Measurements from ENCODE around the gene S100A5.
A peak's percentile ranks its signal among the peaks of the same experiment; 100 is the strongest.

The S100A5 gene

DNA sequence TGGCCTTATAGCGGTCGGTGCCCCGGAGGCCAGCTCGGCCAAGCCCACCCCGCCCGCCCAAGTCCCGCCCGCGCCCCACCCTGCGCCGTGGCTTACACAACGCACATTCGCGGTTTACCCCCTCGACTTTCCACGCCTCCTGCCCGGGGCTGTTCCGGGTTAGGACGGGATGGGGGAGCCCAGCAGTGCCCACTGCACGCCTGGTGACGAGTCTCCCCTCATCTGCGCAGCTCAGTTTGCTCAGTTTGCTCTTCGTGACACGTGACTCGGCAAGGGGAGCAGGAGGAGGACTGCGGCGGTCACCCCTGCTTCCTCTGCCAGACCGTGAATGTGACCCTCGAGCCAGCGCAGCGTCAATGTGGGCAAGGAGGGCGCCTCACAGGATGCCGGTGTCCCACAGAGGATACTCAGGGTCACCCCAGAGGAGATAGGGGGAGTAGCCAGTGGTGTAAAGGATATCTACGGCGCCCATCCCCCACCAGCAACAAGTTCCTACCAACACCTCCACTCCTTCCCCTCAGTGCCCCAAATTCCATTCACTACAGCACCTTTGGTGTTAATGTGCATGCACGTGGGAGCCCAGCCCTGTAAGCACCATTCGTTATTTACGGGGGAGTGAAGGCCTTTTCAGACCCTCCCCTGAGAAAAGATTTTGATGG lies 4.6 kb downstream of the S100A5 start:
- Mint-ChIP-seq H3K27me3 (no peaks in the 10 kb centered on the region), H3K36me3 (peaks cover 7 to 16% of the 10 kb centered on the region in 2 donors), H3K27ac (peak overlapping the region; percentile 97), H3K4me1 (peaks cover 53 to 67% of the 10 kb centered on the region in 2 donors), H3K9me3 (peaks cover 0 to 4% of the 10 kb centered on the region in 2 donors), H3K4me3 (peak overlapping the region; percentile 89 to 96)
- DNase-seq, result peak; percentile 63
- ATAC-seq (replicated peaks), result peak; percentile 80 to 82

DNA sequence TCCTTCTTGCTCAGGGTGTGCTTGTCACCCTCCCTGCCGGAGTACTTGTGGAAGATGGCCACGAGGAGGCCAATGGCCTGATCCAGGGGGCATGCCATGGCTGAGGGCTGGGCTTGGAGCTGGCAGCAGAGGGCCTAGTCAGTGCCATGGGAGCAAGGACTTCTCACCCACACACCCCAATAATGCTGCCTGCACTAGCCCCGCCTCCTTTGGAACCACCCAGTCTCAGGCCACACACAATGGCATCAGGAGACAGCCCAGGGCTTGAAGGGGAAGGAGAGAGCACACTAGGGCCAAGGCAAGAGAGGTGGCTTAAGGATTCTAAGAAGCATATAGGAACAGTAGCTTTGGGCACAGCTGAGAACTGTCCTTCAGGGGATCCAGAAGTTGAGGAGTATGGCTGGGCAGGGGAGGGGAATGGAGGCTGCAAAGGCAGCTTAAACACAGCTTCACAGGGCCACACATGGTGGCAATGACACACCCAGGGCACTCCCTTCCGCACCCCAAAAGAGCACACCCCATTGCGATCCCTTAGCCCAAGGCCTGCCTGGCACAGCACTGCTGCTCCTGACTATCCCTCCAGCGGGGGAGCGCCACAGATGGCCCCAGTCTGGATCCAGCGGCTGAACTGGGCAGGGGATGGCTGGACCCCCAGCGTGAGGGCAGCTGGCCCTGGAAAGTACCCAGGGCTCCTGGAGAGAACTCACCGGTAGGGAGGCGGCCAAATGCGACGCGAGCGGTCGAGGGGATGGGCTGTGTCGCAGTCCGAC lies 5.3 kb downstream of the S100A5 start, which contains the start of gene S100A6:
Gene S100A6, minus strand, starts transcription at position 750 of the 770 bp plus-strand sequence. Its CDS starts 652 bp downstream, at position 98.
- DNase-seq, result no peak
- peak within 1 kb of the TSS; percentile 97 for H3K27ac Mint-ChIP-seq
- H3K36me3 Mint-ChIP-seq, result peaks cover 7 to 16% of the 10 kb centered on the region in 2 donors
- peak; percentile 47 to 53 for ATAC-seq (replicated peaks)
- H3K27me3 Mint-ChIP-seq, result no peaks in the 10 kb centered on the region
- peak within 1 kb of the TSS; percentile 89 to 96 for H3K4me3 Mint-ChIP-seq
- peaks cover 0 to 2% of the 10 kb centered on the region in 2 donors for H3K9me3 Mint-ChIP-seq
- peaks cover 47 to 60% of the 10 kb centered on the region in 2 donors for H3K4me1 Mint-ChIP-seq

DNA sequence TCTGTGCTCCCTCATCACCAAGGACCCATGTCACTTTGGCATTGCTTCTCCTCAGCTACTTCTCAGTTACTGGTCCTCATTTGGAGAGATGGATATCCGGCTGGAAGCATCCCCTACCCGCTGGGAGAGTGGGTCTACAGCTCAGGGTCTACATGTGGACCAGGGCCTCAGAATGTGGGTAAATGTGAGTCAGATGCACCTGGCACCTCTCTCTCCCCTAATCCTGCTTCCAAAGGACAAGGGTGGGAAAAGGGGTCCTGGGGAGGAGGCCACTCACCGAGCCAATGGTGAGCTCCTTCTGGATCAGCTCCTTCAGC lies 5.9 kb downstream of the S100A5 start:
- no peak overlapping the region for H3K27ac Mint-ChIP-seq
- no peak for DNase-seq

DNA sequence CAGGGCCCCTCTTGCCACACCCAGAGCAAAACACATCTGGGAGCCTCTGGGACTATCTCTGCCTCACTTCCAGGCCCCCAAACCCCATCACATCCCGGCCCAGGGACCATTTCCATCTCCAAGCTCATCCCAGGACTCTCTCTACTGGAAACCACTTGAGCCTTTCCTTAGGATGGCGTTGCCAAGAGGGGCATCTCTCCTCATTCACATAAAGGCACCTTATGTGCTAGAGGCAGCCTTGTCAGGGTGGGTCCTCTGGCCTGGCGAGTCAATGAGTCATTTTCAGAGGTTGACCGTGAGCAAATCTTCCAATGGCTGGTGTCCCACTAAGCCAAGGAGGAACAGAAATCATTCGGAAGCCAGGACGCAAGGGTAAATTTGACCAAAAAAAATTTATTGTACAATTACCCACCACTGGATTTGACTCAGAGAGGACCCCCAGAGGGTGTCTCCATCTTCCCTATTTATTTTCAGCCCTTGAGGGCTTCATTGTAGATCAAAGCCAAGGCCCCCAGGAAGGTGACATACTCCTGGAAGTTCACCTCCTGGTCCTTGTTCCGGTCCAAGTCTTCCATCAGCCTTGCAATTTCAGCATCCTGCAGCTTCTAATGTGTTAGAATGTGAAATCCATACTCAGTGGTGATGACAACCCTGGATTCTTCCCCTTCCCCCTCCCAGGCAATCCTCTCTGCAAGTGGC lies 6.4 kb downstream of the S100A5 start:
- Mint-ChIP-seq H3K4me1 (peaks cover 36 to 49% of the 10 kb centered on the region in 2 donors), H3K36me3 (peaks cover 7 to 16% of the 10 kb centered on the region in 2 donors), H3K27me3 (no peaks in the 10 kb centered on the region), H3K9me3 (no peaks in the 10 kb centered on the region), H3K27ac (no peak overlapping the region), H3K4me3 (peak overlapping the region; percentile 89 to 96)
- ATAC-seq (replicated peaks), result no peak
- DNase-seq, result no peak

More for the DNA sequence above, 5.9 kb downstream of the S100A5 start:
- Mint-ChIP-seq H3K36me3 (peaks cover 7 to 16% of the 10 kb centered on the region in 2 donors), H3K4me1 (peaks cover 41 to 54% of the 10 kb centered on the region in 2 donors), H3K9me3 (no peaks in the 10 kb centered on the region), H3K27me3 (no peaks in the 10 kb centered on the region), H3K4me3 (peak overlapping the region; percentile 89 to 96)
- ATAC-seq (replicated peaks), result no peak

DNA sequence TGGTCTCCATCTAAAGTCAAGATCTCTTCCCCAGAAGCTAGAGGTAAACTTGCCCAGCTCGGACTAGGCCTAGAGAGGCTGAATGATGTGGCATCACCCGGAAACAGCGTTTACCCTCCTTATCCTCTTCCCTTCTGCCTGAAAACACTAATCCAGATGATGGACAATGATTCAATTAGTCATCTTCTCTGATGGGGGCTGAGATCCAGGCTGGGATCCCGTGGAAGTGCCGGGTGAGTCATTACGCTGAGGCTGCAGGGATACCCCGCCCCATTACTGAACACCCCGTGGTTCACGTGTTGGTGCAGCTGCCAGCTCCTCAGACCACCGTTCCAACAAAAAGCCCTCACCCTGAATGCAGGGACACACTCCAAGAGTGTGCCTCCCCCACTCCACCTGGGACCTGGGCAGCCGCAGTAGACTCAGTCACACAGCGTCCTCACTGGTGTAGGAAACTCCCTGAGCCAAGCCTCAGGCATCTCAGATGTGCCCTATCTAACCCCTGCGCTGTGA lies 7.0 kb downstream of the S100A5 start:
- Mint-ChIP-seq H3K27me3 (no peaks in the 10 kb centered on the region), H3K4me3 (peak overlapping the region; percentile 11 to 47), H3K36me3 (peaks cover 7 to 16% of the 10 kb centered on the region in 2 donors), H3K9me3 (no peaks in the 10 kb centered on the region), H3K27ac (no peak overlapping the region), H3K4me1 (peaks cover 36 to 48% of the 10 kb centered on the region in 2 donors)
- DNase-seq, result no peak
- ATAC-seq (replicated peaks), result no peak

DNA sequence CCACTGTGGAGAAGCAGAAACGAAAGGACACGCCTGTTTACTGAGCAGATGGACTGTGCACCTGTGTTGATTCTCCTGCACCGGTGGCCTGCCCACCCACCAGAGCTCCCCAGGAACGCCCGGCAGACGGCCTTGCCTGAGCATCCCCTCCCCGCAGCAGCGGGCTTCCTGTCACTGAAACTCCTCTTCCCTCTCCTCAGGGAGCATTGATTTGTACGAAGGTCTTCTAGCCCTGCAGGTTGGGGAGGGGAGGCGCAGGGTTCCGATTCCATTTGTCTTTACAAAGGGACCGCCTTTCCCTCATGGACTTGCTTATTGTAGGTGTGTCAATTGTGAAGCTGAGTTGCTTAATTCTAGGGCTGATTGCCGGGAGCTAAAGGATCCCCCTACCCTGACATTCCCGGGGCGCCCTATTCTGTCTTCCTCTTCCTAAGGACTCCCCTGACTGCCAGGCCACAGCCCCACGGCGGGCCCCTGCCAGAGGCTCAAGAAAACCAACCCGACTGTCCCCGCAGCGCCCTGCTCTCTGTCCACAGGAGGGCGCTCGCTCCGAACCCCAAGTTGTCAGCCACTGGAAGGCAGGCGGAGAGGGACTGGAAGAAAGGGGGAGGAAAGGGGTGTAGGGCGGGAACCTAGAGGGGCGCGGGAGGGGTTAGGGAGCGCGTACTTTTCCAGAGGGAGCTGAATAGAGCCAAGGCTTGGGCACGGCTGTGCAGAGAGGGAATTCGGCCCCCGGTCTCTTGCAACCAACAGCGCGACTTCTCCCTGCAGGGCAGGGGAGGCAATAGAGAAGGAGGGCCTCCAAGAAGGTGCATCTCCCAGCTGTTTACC lies 7.8 kb downstream of the S100A5 start:
- peak; percentile 35 for DNase-seq
- ATAC-seq (replicated peaks), result peak; percentile 28 to 35
- Mint-ChIP-seq H3K4me3 (peak overlapping the region; percentile 6 to 18), H3K27me3 (no peaks in the 10 kb centered on the region), H3K9me3 (no peaks in the 10 kb centered on the region), H3K36me3 (peaks cover 7 to 16% of the 10 kb centered on the region in 2 donors), H3K4me1 (peaks cover 36 to 48% of the 10 kb centered on the region in 2 donors), H3K27ac (peak overlapping the region; percentile 6)

- no peak overlapping the region for H3K4me3 Mint-ChIP-seq
- peak overlapping the region; percentile 9 for H3K27ac Mint-ChIP-seq
- H3K9me3 Mint-ChIP-seq, result no peaks in the 10 kb centered on the region
- peaks cover 7 to 16% of the 10 kb centered on the region in 2 donors for H3K36me3 Mint-ChIP-seq
- ATAC-seq (replicated peaks), result no peak
- peaks cover 36 to 48% of the 10 kb centered on the region in 2 donors for H3K4me1 Mint-ChIP-seq
- DNase-seq, result no peak
- no peaks in the 10 kb centered on the region for H3K27me3 Mint-ChIP-seq
Observed at GRCh38 chr1:153532181-153532580, 8.6 kb downstream of the S100A5 start.

- peaks cover 34 to 44% of the 10 kb centered on the region in 2 donors for H3K4me1 Mint-ChIP-seq
- ATAC-seq (replicated peaks) (no peak), DNase-seq (no peak)
- peaks cover 7 to 16% of the 10 kb centered on the region in 2 donors for H3K36me3 Mint-ChIP-seq
- no peak overlapping the region for H3K4me3 Mint-ChIP-seq
- H3K9me3 Mint-ChIP-seq, result no peaks in the 10 kb centered on the region
- no peaks in the 10 kb centered on the region for H3K27me3 Mint-ChIP-seq
- H3K27ac Mint-ChIP-seq, result no peak overlapping the region
Observed at GRCh38 chr1:153531638-153532037, 9.1 kb downstream of the S100A5 start.

DNA sequence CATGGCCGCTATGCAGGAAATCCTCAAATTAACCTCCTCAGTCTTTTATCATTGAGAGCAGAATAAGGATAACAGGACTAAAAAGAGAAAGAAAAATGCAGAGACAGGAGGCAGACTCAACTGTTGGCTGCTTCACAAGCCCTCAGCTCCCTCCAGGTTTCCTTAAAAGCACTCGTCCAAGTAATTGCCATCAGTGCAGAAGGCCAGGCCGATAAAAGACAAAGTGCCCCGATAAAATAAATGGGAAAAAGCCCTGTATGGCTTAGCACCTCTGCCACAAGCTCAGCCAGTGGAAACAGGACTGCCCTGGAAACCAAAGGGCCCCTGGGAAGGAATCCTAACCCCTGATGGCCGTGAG lies 13.1 kb downstream of the S100A5 start:
- Mint-ChIP-seq H3K36me3 (no peaks in the 10 kb centered on the region), H3K4me1 (peaks cover 4 to 6% of the 10 kb centered on the region in 2 donors), H3K27ac (no peak overlapping the region), H3K9me3 (no peaks in the 10 kb centered on the region), H3K4me3 (no peak overlapping the region), H3K27me3 (no peaks in the 10 kb centered on the region)
- DNase-seq, result no peak
- ATAC-seq (replicated peaks), result no peak

DNA sequence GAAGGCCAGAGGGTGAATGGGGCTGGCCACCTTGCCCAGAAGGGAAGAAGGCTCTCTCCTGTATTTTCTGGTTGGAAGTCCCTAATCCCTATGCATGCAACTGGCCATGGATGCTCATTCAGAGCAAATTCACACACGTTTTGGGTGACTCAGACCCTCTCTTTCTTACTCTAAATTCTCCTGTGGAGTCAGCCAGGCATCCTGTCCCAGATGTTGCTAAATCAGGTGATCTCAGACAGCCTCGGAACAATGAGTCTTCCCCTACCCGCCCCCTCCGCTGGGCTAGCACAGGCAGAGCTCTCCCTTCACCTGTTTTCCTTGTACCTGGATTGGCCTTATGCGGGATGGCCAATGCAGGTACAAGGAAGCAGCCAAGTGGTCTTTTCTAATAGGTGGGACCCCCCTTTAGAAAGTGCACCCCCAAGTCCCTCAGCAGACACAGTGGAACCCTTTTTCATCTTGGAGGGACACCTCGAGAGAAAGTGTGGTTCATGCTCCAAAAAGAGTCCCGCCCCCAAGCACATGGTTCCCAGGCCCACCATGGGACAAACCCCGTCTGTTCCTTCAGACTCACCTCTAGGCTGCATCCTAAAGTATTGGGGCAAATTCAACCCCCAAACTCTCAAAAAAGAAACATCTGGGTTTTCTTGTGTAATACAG lies 13.6 kb downstream of the S100A5 start:
- Mint-ChIP-seq H3K9me3 (no peaks in the 10 kb centered on the region), H3K4me1 (peaks cover 0 to 1% of the 10 kb centered on the region in 2 donors), H3K27ac (no peak overlapping the region), H3K27me3 (no peaks in the 10 kb centered on the region), H3K36me3 (no peaks in the 10 kb centered on the region), H3K4me3 (no peak overlapping the region)
- DNase-seq (no peak), ATAC-seq (replicated peaks) (no peak)

GRCh38 chr1:153526132-153526543 lies 14.6 kb downstream of the S100A5 start:
- no peaks in the 10 kb centered on the region for H3K4me1 Mint-ChIP-seq
- no peaks in the 10 kb centered on the region for H3K36me3 Mint-ChIP-seq
- H3K9me3 Mint-ChIP-seq, result no peaks in the 10 kb centered on the region
- no peak overlapping the region for H3K27ac Mint-ChIP-seq
- no peak for DNase-seq
- no peak overlapping the region for H3K4me3 Mint-ChIP-seq
- H3K27me3 Mint-ChIP-seq, result no peaks in the 10 kb centered on the region
- no peak for ATAC-seq (replicated peaks)

DNA sequence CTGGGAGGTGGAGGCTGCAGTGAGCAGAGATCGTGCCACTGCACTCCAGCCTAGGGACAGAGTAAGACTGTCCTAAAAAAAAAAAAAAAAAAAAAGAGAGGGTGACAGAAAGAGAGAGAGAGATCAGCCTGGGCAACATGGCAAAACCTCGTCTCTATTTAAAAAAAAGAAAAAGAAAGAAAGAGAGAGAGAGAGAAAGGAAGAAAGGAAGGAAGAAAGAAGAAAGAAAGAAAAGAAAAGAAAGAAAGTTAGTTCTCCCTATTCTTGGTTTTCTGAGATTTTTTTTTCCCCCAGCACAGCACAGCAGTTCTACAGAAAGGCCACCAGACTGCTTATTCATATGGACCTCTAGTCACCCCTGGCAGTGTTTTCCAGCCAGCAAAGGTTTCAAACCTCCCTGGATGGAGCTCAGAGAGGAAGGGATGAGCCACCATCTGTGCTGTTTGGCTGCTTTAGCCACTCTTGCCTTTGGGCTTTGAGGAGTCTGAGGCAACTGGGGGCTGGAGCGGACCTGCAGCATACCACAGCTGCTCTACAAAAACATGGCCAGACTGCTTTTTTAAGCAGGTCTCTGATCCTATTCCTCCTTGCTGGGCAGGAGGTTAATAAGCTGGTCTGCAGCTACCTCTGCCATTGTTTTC lies 15.5 kb downstream of the S100A5 start:
- Mint-ChIP-seq H3K9me3 (no peaks in the 10 kb centered on the region), H3K27ac (no peak overlapping the region), H3K4me3 (no peak overlapping the region), H3K36me3 (no peaks in the 10 kb centered on the region), H3K27me3 (no peaks in the 10 kb centered on the region), H3K4me1 (no peaks in the 10 kb centered on the region)
- DNase-seq (no peak), ATAC-seq (replicated peaks) (no peak)

Measured in stimulated activated naive B cell treated with anti-CD40 and anti-IgM and Interleukin-4, amounts not matched to agents 10 μg/mL and 1 μg/mL and 100 μg/mL, for 72 hours (primary cell).